Fibroblast of lung (primary cell): Measurements from ENCODE around the gene FBXO46. TPM values are rescaled to one million over a fixed set of nuclear protein-coding genes. Genes with fewer than 3 reads are reported as not detected.

Source experiments
- DNase-seq, 2 donors: peaks; one replicate each; pipeline versions ENCODE4 v3.0.0 to v3.0.0-alpha.2; 2010; ENCODE audit warnings: low read depth in 2 of 2
- H2AFZ ChIP-seq: 2 replicates; pipeline ENCODE4 v1.5.1; 2012; ENCODE audit warnings: low read length, control low read depth, inconsistent platforms
- H3K27ac ChIP-seq: 2 replicates; pipeline ENCODE4 v1.5.1; 2011; ENCODE audit warnings: low read length, control low read depth; ENCODE audit not compliant: insufficient read depth
- H3K27me3 ChIP-seq: 2 replicates; pipeline ENCODE4 v1.5.1; 2011; ENCODE audit warnings: mild to moderate bottlenecking, low read length; ENCODE audit not compliant: control insufficient read depth, insufficient read depth
- H3K36me3 ChIP-seq: 2 replicates; pipeline ENCODE4 v1.5.1; 2011; ENCODE audit warnings: low read length; ENCODE audit not compliant: control insufficient read depth, insufficient read depth
- H3K4me1 ChIP-seq: 2 replicates; pipeline ENCODE4 v1.5.1; 2011; ENCODE audit warnings: low read length; ENCODE audit not compliant: control insufficient read depth, insufficient read depth; ENCODE audit errors: extremely low read depth
- H3K4me2 ChIP-seq: 2 replicates; pipeline ENCODE4 v1.5.1; 2011; ENCODE audit warnings: low read length, control low read depth; ENCODE audit not compliant: insufficient read depth; ENCODE audit errors: extremely low read depth
- H3K4me3 ChIP-seq, 4 experiments: fragments of 200-600 bp in 1 of 4; sonication (generic) in 1 of 4; replicated peaks in 1 of 4; 2 replicates each; pipeline ENCODE4 v1.5.1; 2011 to 2016; ENCODE audit warnings: low read length in 4 of 4, low read depth in 3 of 4, mild to moderate bottlenecking in 3 of 4, control low read depth in 2 of 4, inconsistent platforms in 1 of 4, mixed read lengths in 1 of 4; ENCODE audit not compliant: insufficient read depth in 1 of 4; ENCODE audit errors: control extremely low read depth in 1 of 4
- H3K79me2 ChIP-seq: 2 replicates; pipeline ENCODE4 v1.5.1; 2012; ENCODE audit warnings: mild to moderate bottlenecking, low read length, inconsistent platforms; ENCODE audit not compliant: control insufficient read depth, insufficient read depth
- H3K9ac ChIP-seq: 2 replicates; pipeline ENCODE4 v1.5.1; 2011; ENCODE audit warnings: mild to moderate bottlenecking, low read length, control low read depth; ENCODE audit not compliant: insufficient read depth
- H3K9me3 ChIP-seq: 2 replicates; pipeline ENCODE4 v1.5.1; 2012; ENCODE audit warnings: low read depth, low read length; ENCODE audit not compliant: control insufficient read depth, insufficient read depth
- H4K20me1 ChIP-seq: 2 replicates; pipeline ENCODE4 v1.5.1; 2011; ENCODE audit warnings: low read length; ENCODE audit not compliant: control insufficient read depth, insufficient read depth; ENCODE audit errors: extremely low read depth
- EZH2 ChIP-seq: IDR thresholded peaks from 2 replicates; pipeline ENCODE4 v1.5.1; 2012; ENCODE audit warnings: low read length, control low read depth, mild to moderate bottlenecking; ENCODE audit errors: missing control alignments
- polyA plus RNA-seq, 2 donors: library from polyadenylated mRNA; depleted of rRNA in 1 of 2; stranded (reverse) in 1 of 2; unstranded in 1 of 2; fragments of >200 nt; gene quantifications; 2 replicates each; pipeline ENCODE4 v1.2.1, GENCODE V29; 2011 to 2012; ENCODE audit warnings: missing spikeins in 1 of 2
- total RNA-seq: library from RNA; depleted of rRNA; stranded (reverse); fragments of >200 nt; gene quantifications from 2 replicates; pipeline ENCODE4 v1.2.1, GENCODE V29; 2014
- TF ChIP-seq, protein P1 (sequence below), 2 donors: IDR thresholded peaks in 1 of 2; conservative IDR thresholded peaks in 1 of 2; 1 replicate in 1 of 2; 2 replicates in 1 of 2; pipeline ENCODE4 v1.5.1; 2011 to 2012; ENCODE audit warnings: low read length in 2 of 2, control low read depth in 1 of 2, inconsistent platforms in 1 of 2, low read depth in 1 of 2, mild to moderate bottlenecking in 1 of 2

The FBXO46 gene
- total and polyA plus RNA-seq, 2 donors (not counting 1 experiment from before 2014, with no cell fraction given), result 2.0 to 3.3 TPM

DNA sequence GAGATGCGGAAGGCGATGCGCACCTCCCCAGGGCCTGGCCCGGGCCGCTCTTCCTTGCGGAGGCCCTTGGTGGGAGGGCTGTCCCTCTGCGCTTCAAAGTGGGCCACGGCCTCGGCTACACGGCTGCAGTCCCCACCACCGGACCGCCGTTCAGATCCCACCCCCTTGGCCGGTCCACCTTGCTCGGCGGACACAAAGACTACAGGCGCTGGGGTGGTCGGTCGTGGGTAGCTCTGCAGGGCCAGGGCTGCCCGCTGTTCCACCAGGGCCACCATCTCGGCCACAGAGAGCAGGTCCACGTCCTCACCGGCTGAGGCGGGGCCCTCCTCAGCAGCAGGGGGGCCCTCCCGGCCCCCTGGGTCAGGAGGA is 18.0 kb downstream of the FBXO46 start:
- no peaks in the 10 kb centered on the region for H4K20me1 ChIP-seq
- peaks cover 14% of the 10 kb centered on the region for H3K36me3 ChIP-seq

DNA sequence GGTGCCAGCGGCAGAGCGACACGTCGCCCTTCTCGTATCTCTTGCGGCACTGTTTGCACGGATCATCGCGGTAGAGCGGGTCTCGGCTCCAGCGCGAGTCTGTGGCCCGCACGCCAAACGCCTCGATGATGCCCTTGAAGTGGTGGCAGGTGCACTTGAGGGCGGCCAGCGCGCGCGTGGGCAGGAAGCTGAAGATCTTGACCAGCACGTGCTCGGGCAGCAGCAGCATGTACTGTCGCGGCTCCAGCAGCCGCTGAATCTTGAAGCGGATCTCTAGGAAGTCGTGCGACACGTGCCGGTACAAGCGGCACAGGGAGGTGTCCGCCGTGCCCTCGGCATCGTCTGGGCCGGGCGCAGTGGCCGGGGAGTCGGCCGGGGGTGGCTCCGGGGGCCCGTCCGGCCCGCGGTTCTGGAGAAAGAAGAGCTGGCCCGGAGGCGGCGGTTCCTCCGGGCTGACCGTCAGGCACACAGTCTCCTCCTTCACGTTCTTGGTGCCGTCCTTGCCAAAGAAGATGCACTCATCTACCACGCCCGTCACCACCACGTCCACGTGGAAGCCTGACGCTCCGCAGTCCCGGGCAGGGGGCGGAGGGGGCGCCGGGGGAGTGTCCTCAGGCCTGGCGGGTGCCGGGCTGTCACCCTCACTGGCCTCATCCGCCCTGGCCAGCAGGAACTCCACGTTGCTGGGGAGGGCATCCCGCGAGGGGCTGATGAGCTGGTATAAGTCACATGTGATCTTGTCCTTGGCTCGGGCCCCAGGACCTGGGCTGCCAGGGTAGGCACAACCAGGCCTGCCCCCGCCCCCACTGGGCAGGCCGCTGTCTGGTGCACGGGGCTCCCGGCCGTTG is 18.6 kb downstream of the FBXO46 start:
- no peak overlapping the region for H3K4me3 ChIP-seq
- H3K36me3 ChIP-seq, result peaks cover 14% of the 10 kb centered on the region
- H3K4me1 ChIP-seq, result peaks cover 2% of the 10 kb centered on the region
- H3K9ac ChIP-seq, result no peak overlapping the region
- peaks cover 21% of the 10 kb centered on the region for H3K79me2 ChIP-seq
- no peak for TF ChIP-seq EZH2
- DNase-seq, result no peak
- H3K27ac ChIP-seq, result no peak overlapping the region
- no peak overlapping the region for H3K4me2 ChIP-seq
- no peaks in the 10 kb centered on the region for H4K20me1 ChIP-seq
- H2AFZ ChIP-seq, result no peak overlapping the region
- no peaks in the 10 kb centered on the region for H3K27me3 ChIP-seq
- H3K9me3 ChIP-seq, result no peaks in the 10 kb centered on the region

More for the DNA sequence above, 18.0 kb downstream of the FBXO46 start:
- Histone ChIP-seq H3K79me2 (peaks cover 21% of the 10 kb centered on the region), H3K4me3 (no peak overlapping the region), H3K9me3 (no peaks in the 10 kb centered on the region), H3K27ac (no peak overlapping the region), H3K4me1 (peaks cover 2% of the 10 kb centered on the region), H3K4me2 (no peak overlapping the region), H3K27me3 (no peaks in the 10 kb centered on the region), H2AFZ (no peak overlapping the region), H3K9ac (no peak overlapping the region)
- TF ChIP-seq EZH2, result no peak
- TF ChIP-seq, protein P1, sequence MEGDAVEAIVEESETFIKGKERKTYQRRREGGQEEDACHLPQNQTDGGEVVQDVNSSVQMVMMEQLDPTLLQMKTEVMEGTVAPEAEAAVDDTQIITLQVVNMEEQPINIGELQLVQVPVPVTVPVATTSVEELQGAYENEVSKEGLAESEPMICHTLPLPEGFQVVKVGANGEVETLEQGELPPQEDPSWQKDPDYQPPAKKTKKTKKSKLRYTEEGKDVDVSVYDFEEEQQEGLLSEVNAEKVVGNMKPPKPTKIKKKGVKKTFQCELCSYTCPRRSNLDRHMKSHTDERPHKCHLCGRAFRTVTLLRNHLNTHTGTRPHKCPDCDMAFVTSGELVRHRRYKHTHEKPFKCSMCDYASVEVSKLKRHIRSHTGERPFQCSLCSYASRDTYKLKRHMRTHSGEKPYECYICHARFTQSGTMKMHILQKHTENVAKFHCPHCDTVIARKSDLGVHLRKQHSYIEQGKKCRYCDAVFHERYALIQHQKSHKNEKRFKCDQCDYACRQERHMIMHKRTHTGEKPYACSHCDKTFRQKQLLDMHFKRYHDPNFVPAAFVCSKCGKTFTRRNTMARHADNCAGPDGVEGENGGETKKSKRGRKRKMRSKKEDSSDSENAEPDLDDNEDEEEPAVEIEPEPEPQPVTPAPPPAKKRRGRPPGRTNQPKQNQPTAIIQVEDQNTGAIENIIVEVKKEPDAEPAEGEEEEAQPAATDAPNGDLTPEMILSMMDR (conservative IDR thresholded peaks at IDR 0.05 in 1 of 2, IDR thresholded peaks at IDR 0.05 in 1 of 2; ENCODE audit: low read depth in 1 of 2, low read length in 2 of 2), result no peak
- no peak for DNase-seq

DNA sequence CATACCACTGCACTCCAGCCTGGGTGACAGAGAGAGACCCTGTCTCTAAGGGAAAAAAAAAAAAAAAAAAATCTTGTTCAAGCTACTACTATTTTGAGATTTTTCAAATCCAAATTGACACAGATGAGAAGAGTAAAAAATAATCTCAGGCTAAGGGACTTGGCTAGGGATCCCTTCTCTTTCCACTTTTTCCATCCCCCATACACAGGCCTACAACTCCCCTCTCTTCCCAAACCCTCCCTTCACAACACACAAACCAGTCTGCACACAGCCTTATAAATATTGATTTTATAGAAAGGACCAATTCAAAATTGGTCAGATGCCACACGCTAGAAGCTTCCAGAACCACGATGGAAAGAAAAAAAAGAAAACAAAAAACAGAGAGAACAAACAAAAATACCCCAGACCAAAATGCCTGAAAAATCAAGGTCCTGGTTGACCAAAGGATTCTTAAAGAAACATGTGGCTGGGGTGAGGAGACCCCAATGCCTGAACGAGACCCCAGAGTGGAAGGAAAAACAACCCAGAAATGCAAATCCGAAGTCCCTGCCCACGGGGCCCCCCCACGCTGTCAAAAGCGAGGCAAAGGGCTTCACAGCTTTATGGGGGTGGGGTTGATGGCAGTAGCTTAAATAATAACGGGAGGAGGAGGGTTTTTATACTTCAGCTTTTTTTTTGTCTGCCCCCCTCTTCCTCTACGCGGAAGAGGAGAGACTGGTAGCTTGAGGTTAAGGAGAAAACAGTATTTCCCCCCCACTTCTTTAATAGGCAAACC is 20.2 kb downstream of the FBXO46 start:
- H3K9me3 ChIP-seq, result no peaks in the 10 kb centered on the region
- H3K27me3 ChIP-seq, result no peaks in the 10 kb centered on the region
- no peak overlapping the region for H3K27ac ChIP-seq
- no peak overlapping the region for H3K4me3 ChIP-seq
- H3K36me3 ChIP-seq, result peaks cover 14% of the 10 kb centered on the region
- no peak overlapping the region for H2AFZ ChIP-seq
- H3K4me2 ChIP-seq, result no peak overlapping the region
- H3K9ac ChIP-seq, result no peak overlapping the region
- H3K4me1 ChIP-seq, result no peaks in the 10 kb centered on the region
- DNase-seq, result no peak
- H4K20me1 ChIP-seq, result no peaks in the 10 kb centered on the region
- no peak for TF ChIP-seq EZH2
- TF ChIP-seq, protein P1 (conservative IDR thresholded peaks at IDR 0.05 in 1 of 2, IDR thresholded peaks at IDR 0.05 in 1 of 2; ENCODE audit: low read depth in 1 of 2, low read length in 2 of 2), result no peak
- H3K79me2 ChIP-seq, result peaks cover 10% of the 10 kb centered on the region
